B cell (primary cell): ENCODE results near the gene ATP10A. TPM values are rescaled to one million over a fixed set of nuclear protein-coding genes. Genes with fewer than 3 reads are reported as not detected.

Source experiments
- ATAC-seq: fragments of 200-7000 bp; cut with Tn5 transposase; one replicate; pipeline ENCODE4 v1.10.0; 2021; ENCODE audit warnings: low read depth, mild to moderate bottlenecking, moderate number of reproducible peaks, moderate library complexity
- CTCF ChIA-PET: fragments of 350-600 bp; sonication (Branson Sonifier 250); formaldehyde crosslinking; loops from one replicate; lab custom pipeline; 2021; ENCODE audit warnings: antibody characterized with exemption, inconsistent platforms; lab: Charles Lee
- POLR2A ChIA-PET: fragments of 350-600 bp; sonication (Branson Sonifier 250); formaldehyde crosslinking; loops from one replicate; lab custom pipeline; 2021; ENCODE audit warnings: antibody characterized with exemption; lab: Charles Lee
- DNase-seq: peaks from one replicate; pipeline ENCODE4 v3.0.0; 2013
- H2AFZ ChIP-seq: 2 replicates; pipeline ENCODE4 v1.6.1; 2012; ENCODE audit warnings: mild to moderate bottlenecking, low read depth, low read length; ENCODE audit not compliant: insufficient read depth, poor library complexity, severe bottlenecking
- H3K27ac ChIP-seq, 2 donors: 1 replicate in 1 of 2; 2 replicates in 1 of 2; pipeline ENCODE4 v1.5.1; 2012 to 2013; ENCODE audit warnings: low read length in 2 of 2, mild to moderate bottlenecking in 2 of 2, moderate library complexity in 1 of 2
- H3K27me3 ChIP-seq, 4 experiments: fragments of 200-600 bp in 1 of 4; sonication (generic) in 1 of 4; replicated peaks in 1 of 4; 1 replicate in 2 of 4; 2 replicates in 2 of 4; pipeline versions ENCODE4 v1.6.1 to v1.7.0; 2013 to 2016; ENCODE audit warnings: low read length in 3 of 4, mild to moderate bottlenecking in 2 of 4, mixed read lengths in 1 of 4, moderate library complexity in 1 of 4; ENCODE audit not compliant: insufficient read depth in 4 of 4, control insufficient read depth in 3 of 4; ENCODE audit errors: control extremely low read depth in 1 of 4
- H3K36me3 ChIP-seq, 2 experiments: replicated peaks in 1 of 2; 1 replicate in 1 of 2; 2 replicates in 1 of 2; pipeline versions ENCODE4 v1.6.1 to v1.7.1; 2013; ENCODE audit warnings: low read length in 1 of 2; ENCODE audit not compliant: insufficient read depth in 2 of 2, control insufficient read depth in 1 of 2; ENCODE audit errors: control extremely low read depth in 1 of 2, extremely low read depth in 1 of 2
- H3K4me1 ChIP-seq, 2 donors: fragments of 200-600 bp in 1 of 2; sonication (generic) in 1 of 2; 1 replicate in 1 of 2; 2 replicates in 1 of 2; pipeline versions ENCODE4 v1.5.1 to v1.6.1; 2013 to 2017; ENCODE audit warnings: low read length in 2 of 2; ENCODE audit not compliant: control insufficient read depth in 2 of 2, insufficient read depth in 2 of 2
- H3K4me2 ChIP-seq: replicated peaks from 2 replicates; pipeline ENCODE3; 2012; ENCODE audit warnings: mild to moderate bottlenecking, low read depth, low read length; ENCODE audit not compliant: poor library complexity, severe bottlenecking
- H3K4me3 ChIP-seq, 5 experiments: fragments of 200-600 bp in 1 of 5; sonication (generic) in 1 of 5; 1 replicate in 3 of 5; 2 replicates in 2 of 5; pipeline versions ENCODE4 v1.5.1 to v1.7.0; 2011 to 2016; ENCODE audit warnings: low read length in 4 of 5, mild to moderate bottlenecking in 4 of 5, low read depth in 2 of 5, control low read depth in 1 of 5, moderate library complexity in 1 of 5; ENCODE audit not compliant: insufficient read depth in 1 of 5; ENCODE audit errors: control extremely low read depth in 1 of 5, extremely low read depth in 1 of 5
- H3K79me2 ChIP-seq: fragments of 200-600 bp; sonication (generic); one replicate; pipeline ENCODE4 v1.6.0; 2016; ENCODE audit warnings: low read length; ENCODE audit not compliant: control insufficient read depth, insufficient read depth
- H3K9ac ChIP-seq: fragments of 200-600 bp; sonication (generic); 2 replicates; pipeline ENCODE4 v1.6.1; 2017; ENCODE audit warnings: mild to moderate bottlenecking, low read length, moderate library complexity
- H3K9me3 ChIP-seq, 3 donors: one replicate each; pipeline versions ENCODE4 v1.6.1 to v1.7.1; 2013; ENCODE audit warnings: low read length in 2 of 3; ENCODE audit not compliant: control insufficient read depth in 2 of 3, insufficient read depth in 1 of 3; ENCODE audit errors: control extremely low read depth in 1 of 3
- H4K20me1 ChIP-seq: 2 replicates; pipeline ENCODE4 v1.6.0; 2012; ENCODE audit warnings: mild to moderate bottlenecking, low read length; ENCODE audit not compliant: insufficient read depth, control insufficient read depth, poor library complexity, severe bottlenecking
- H3K27ac Mint-ChIP-seq: one replicate; pipeline ENCODE4 v1.8.0; 2021; ENCODE audit warnings: mixed read lengths
- H3K27me3 Mint-ChIP-seq: one replicate; pipeline ENCODE4 v1.8.0; 2021; ENCODE audit warnings: mixed read lengths
- H3K4me1 Mint-ChIP-seq: one replicate; pipeline ENCODE4 v1.8.0; 2021; ENCODE audit warnings: mixed read lengths
- H3K4me3 Mint-ChIP-seq: one replicate; pipeline ENCODE4 v1.8.0; 2021; ENCODE audit warnings: mixed read lengths
- H3K9me3 Mint-ChIP-seq: one replicate; pipeline ENCODE4 v1.8.0; 2022; ENCODE audit warnings: mixed read lengths; ENCODE audit not compliant: insufficient read depth
- CTCF ChIP-seq: fragments of 200-600 bp; IDR thresholded peaks from one replicate; pipeline ENCODE4 v1.8.0; 2022; ENCODE audit warnings: antibody characterized with exemption, mild to moderate bottlenecking
- EZH2 ChIP-seq: IDR thresholded peaks from 2 replicates; pipeline ENCODE4 v1.6.1; 2012; ENCODE audit warnings: borderline replicate concordance, low read depth, mild to moderate bottlenecking, moderate library complexity, low read length; ENCODE audit not compliant: insufficient read depth, poor library complexity, severe bottlenecking
- WGBS: methylation state at CpG from one replicate; pipeline ENCODE4 v1.1.5; 2013; ENCODE audit warnings: missing lambda C conversion rate; ENCODE audit not compliant: insufficient coverage; 5-methylcytosine and 5-hydroxymethylcytosine counted together
- intact Hi-C: fragments of 100-400 bp; cut with micrococcal nuclease; formaldehyde crosslinking; loops from one replicate; pipeline ENCODE4 v1.10.0; 2022
- polyA plus RNA-seq: library from polyadenylated mRNA; depleted of rRNA; stranded (reverse); fragments of >200 nt; gene quantifications from 2 replicates; pipeline ENCODE4 v1.2.3, GENCODE V29; 2012
- total RNA-seq, 2 donors: library from RNA; stranded (reverse); fragments of 120-200 nt in 1 of 2; gene quantifications; 1 replicate in 1 of 2; 2 replicates in 1 of 2; pipeline versions ENCODE4 v1.2.3 to v1.2.4, GENCODE V29; 2013 to 2022

Gene ATP10A
- total and polyA plus RNA-seq, 2 donors (not counting 1 experiment from before 2014, with no cell fraction given) = 0.21 to 0.22 TPM

GRCh38 chr15:25688166-25688565 lies 175.0 kb downstream of the ATP10A start:
- TF ChIP-seq CTCF = no peak
- no peak for TF ChIP-seq EZH2
- DNase-seq = no peak
- Histone ChIP-seq H4K20me1 (no peaks in the 10 kb centered on the region), H2AFZ (no peak overlapping the region), H3K9me3 (peaks cover 0 to 10% (median 0%) of the 10 kb centered on the region in 3 donors), H3K27me3 (no peaks in the 10 kb centered on the region), H3K79me2 (no peaks in the 10 kb centered on the region), H3K4me3 (no peak overlapping the region), H3K9ac (no peak overlapping the region), H3K4me1 (no peaks in the 10 kb centered on the region), H3K36me3 (no peaks in the 10 kb centered on the region), H3K27ac (no peak overlapping the region), H3K4me2 (no peak overlapping the region)
- WGBS = 100% methylated on average over 3 of the region's 9 CpGs
- Mint-ChIP-seq H3K27ac (no peak overlapping the region), H3K4me1 (no peaks in the 10 kb centered on the region), H3K9me3 (peaks cover 2% of the 10 kb centered on the region), H3K27me3 (no peaks in the 10 kb centered on the region), H3K4me3 (no peak overlapping the region)
- POLR2A ChIA-PET = no interaction called here
- intact Hi-C loops = no loop called here
- no peak for ATAC-seq
- CTCF ChIA-PET = no interaction called here

GRCh38 chr15:25687689-25688088 lies 175.4 kb downstream of the ATP10A start:
- CTCF ChIA-PET = no interaction called here
- peaks cover 0 to 11% (median 0%) of the 10 kb centered on the region in 3 donors for H3K9me3 ChIP-seq
- TF ChIP-seq EZH2 = no peak
- no peak for TF ChIP-seq CTCF

More at GRCh38 chr15:25687689-25688088, 175.4 kb downstream of the ATP10A start:
- Mint-ChIP-seq H3K4me1 (no peaks in the 10 kb centered on the region), H3K27ac (no peak overlapping the region), H3K4me3 (no peak overlapping the region), H3K27me3 (peaks cover 3% of the 10 kb centered on the region), H3K9me3 (peaks cover 2% of the 10 kb centered on the region)
- H3K27ac ChIP-seq = no peak overlapping the region
- no peak overlapping the region for H3K4me2 ChIP-seq
- no peaks in the 10 kb centered on the region for H3K27me3 ChIP-seq
- H3K36me3 ChIP-seq = no peaks in the 10 kb centered on the region
- no peaks in the 10 kb centered on the region for H4K20me1 ChIP-seq
- H3K79me2 ChIP-seq = no peaks in the 10 kb centered on the region
- DNase-seq = no peak
- no peak for ATAC-seq
- H2AFZ ChIP-seq = no peak overlapping the region
- WGBS = 94% methylated on average over 9 of the region's 15 CpGs
- POLR2A ChIA-PET = no interaction called here
- no peaks in the 10 kb centered on the region for H3K4me1 ChIP-seq
- H3K4me3 ChIP-seq = no peak overlapping the region
- no peak overlapping the region for H3K9ac ChIP-seq
- intact Hi-C loops = no loop called here
